HepG2 (cell line): Measurements from ENCODE around the gene PRM3. TPM values are rescaled to one million over a fixed set of nuclear protein-coding genes. Genes with fewer than 3 reads are reported as not detected.

ENCODE experiments used
- CAMTA2 ChIP-seq: sonication (generic); formaldehyde crosslinking; IDR thresholded peaks from 2 replicates; pipeline ENCODE4 v1.4.0; 2020; ENCODE audit warnings: mild to moderate bottlenecking, missing genetic modification reagents, borderline replicate concordance
- DPF2 ChIP-seq: sonication (generic); formaldehyde crosslinking; IDR thresholded peaks from 2 replicates; pipeline ENCODE4 v1.4.0; 2020; ENCODE audit warnings: mild to moderate bottlenecking, low read depth, missing genetic modification reagents, borderline replicate concordance
- DR1 ChIP-seq: sonication (generic); formaldehyde crosslinking; IDR thresholded peaks from 2 replicates; pipeline ENCODE4 v1.8.0; 2021; ENCODE audit warnings: mild to moderate bottlenecking, missing genetic modification reagents, inconsistent platforms
- EZH2 ChIP-seq: conservative IDR thresholded peaks from 2 replicates; pipeline ENCODE4 v1.6.1; 2012; ENCODE audit warnings: mild to moderate bottlenecking, low read depth, low read length, moderate library complexity
- FOSL2 ChIP-seq: sonication (generic); formaldehyde crosslinking; IDR thresholded peaks from 2 replicates; pipeline ENCODE4 v1.4.0; 2020; ENCODE audit warnings: missing genetic modification reagents
- HES4 ChIP-seq: sonication (generic); formaldehyde crosslinking; IDR thresholded peaks from 2 replicates; pipeline ENCODE4 v1.9.0; 2021; ENCODE audit warnings: mild to moderate bottlenecking, missing genetic modification reagents, borderline replicate concordance
- HNRNPK ChIP-seq: fragments of 200-400 bp; formaldehyde crosslinking; IDR thresholded peaks from 2 replicates; pipeline ENCODE4 v1.6.1; 2018; ENCODE audit warnings: low read length, low read depth, moderate library complexity, mild to moderate bottlenecking; ENCODE audit not compliant: poor library complexity, severe bottlenecking
- JUN ChIP-seq: sonication (generic); formaldehyde crosslinking; IDR thresholded peaks from 2 replicates; pipeline ENCODE4 v1.4.0; 2020; ENCODE audit warnings: mild to moderate bottlenecking, missing genetic modification reagents
- KDM2A ChIP-seq: sonication (generic); formaldehyde crosslinking; IDR thresholded peaks from 2 replicates; pipeline ENCODE4 v1.4.0; 2020; ENCODE audit warnings: low read depth, missing genetic modification reagents, borderline replicate concordance
- RBM22 ChIP-seq: fragments of 200-400 bp; formaldehyde crosslinking; optimal IDR thresholded peaks from 2 replicates; pipeline ENCODE3; 2017; ENCODE audit warnings: mild to moderate bottlenecking, low read length, moderate library complexity
- WIZ ChIP-seq: sonication (generic); formaldehyde crosslinking; IDR thresholded peaks from 2 replicates; pipeline ENCODE4 v1.5.1; 2020; ENCODE audit warnings: mild to moderate bottlenecking, missing genetic modification reagents
- ZNF430 ChIP-seq: sonication (generic); formaldehyde crosslinking; IDR thresholded peaks from 2 replicates; pipeline ENCODE4 v1.9.0; 2021; ENCODE audit warnings: mild to moderate bottlenecking, missing genetic modification reagents
- ZNF496 ChIP-seq: sonication (generic); formaldehyde crosslinking; IDR thresholded peaks from 2 replicates; pipeline ENCODE4 v1.8.1; 2023; ENCODE audit warnings: mild to moderate bottlenecking, moderate library complexity, missing genetic modification reagents; ENCODE audit not compliant: insufficient replicate concordance
- ZNF703 ChIP-seq: sonication (generic); formaldehyde crosslinking; IDR thresholded peaks from 2 replicates; pipeline ENCODE4 v1.5.1; 2020; ENCODE audit warnings: missing genetic modification reagents, mild to moderate bottlenecking, moderate library complexity, borderline replicate concordance
- ZNF775 ChIP-seq: sonication (generic); formaldehyde crosslinking; IDR thresholded peaks from 2 replicates; pipeline ENCODE4 v1.4.0; 2020; ENCODE audit warnings: missing genetic modification reagents, mild to moderate bottlenecking, moderate library complexity, borderline replicate concordance
- ZSCAN12 ChIP-seq: sonication (generic); formaldehyde crosslinking; IDR thresholded peaks from 2 replicates; pipeline ENCODE4 v1.9.0; 2021; ENCODE audit warnings: mild to moderate bottlenecking, missing genetic modification reagents
- polyA plus RNA-seq, 8 experiments: library from polyadenylated mRNA; depleted of rRNA in 3 of 8; stranded (reverse) in 7 of 8; unstranded in 1 of 8; fragments of >200 nt; fragmentation: Illumina TruSeq in 4 of 8; extraction: Trizol in 4 of 8; gene quantifications; 2 replicates each; pipeline versions ENCODE4 v1.2.1 to v1.2.3, GENCODE V29; 2011 to 2016; ENCODE audit warnings: low read depth in 4 of 8, missing spikeins in 1 of 8, mixed read lengths in 1 of 8; ENCODE audit not compliant: insufficient read depth in 1 of 8
- total RNA-seq, 5 experiments: library from RNA; depleted of rRNA; stranded (reverse); fragments of >200 nt; fragmentation: Illumina TruSeq; extraction: Trizol; gene quantifications; 2 replicates each; pipeline ENCODE4 v1.2.3, GENCODE V29; 2016; ENCODE audit warnings: low read depth in 1 of 5
- TF ChIP-seq, protein P1 (sequence below), 2 experiments: sonication (generic) in 1 of 2; formaldehyde crosslinking in 1 of 2; IDR thresholded peaks; 2 replicates each; pipeline versions ENCODE4 v1.6.1 to v1.9.0; 2014 to 2022; ENCODE audit warnings: antibody characterized with exemption in 1 of 2, borderline replicate concordance in 1 of 2, inconsistent platforms in 1 of 2, low read depth in 1 of 2, missing genetic modification reagents in 1 of 2
- TF ChIP-seq, protein P2 (sequence below): sonication (generic); formaldehyde crosslinking; IDR thresholded peaks from 2 replicates; pipeline ENCODE4 v1.4.0; 2020; ENCODE audit warnings: mild to moderate bottlenecking, missing genetic modification reagents, borderline replicate concordance

Gene PRM3
- total and polyA plus RNA-seq, 2 of the 13 experiments (the other 11 are each of a cell fraction or from before 2014, with no cell fraction given): not detected

DNA sequence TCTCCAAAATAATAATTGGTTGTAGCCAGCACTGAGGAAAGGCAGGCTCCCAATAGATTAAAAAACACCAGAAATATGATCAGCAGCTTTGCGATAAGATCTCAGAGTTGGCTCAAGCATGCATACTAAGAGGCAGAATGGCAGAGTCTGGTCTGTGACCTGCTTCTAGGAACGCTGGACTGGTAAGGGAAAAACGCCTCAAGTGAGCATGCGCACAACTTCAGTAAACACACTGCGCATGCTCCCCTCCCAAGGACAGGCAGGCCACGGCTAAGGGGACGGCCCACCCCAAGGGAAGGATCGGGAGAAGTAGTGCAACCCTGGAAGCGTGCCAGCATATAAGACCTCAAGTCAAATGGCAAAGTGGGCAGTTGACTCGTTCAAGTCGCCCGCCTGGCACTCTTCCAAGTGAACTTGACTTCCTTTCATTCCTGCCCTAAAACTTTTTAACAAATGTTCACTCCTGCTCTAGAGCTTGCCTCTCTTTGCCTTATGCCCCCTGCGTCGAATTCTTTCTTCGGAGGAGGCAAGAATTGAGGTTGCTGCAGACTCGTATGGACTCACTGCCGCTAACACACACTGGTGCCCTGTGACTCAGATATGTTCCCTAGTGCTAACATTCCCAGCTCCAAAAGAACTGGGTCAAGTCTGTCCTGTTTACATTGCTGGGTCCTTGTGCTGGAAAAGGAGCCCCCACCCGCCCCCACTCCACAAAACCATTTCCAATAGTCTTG is 30.1 kb upstream of the PRM3 start (continued):
- TF ChIP-seq RBM22: no peak
- TF ChIP-seq, protein P1, sequence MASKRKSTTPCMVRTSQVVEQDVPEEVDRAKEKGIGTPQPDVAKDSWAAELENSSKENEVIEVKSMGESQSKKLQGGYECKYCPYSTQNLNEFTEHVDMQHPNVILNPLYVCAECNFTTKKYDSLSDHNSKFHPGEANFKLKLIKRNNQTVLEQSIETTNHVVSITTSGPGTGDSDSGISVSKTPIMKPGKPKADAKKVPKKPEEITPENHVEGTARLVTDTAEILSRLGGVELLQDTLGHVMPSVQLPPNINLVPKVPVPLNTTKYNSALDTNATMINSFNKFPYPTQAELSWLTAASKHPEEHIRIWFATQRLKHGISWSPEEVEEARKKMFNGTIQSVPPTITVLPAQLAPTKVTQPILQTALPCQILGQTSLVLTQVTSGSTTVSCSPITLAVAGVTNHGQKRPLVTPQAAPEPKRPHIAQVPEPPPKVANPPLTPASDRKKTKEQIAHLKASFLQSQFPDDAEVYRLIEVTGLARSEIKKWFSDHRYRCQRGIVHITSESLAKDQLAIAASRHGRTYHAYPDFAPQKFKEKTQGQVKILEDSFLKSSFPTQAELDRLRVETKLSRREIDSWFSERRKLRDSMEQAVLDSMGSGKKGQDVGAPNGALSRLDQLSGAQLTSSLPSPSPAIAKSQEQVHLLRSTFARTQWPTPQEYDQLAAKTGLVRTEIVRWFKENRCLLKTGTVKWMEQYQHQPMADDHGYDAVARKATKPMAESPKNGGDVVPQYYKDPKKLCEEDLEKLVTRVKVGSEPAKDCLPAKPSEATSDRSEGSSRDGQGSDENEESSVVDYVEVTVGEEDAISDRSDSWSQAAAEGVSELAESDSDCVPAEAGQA (IDR thresholded peaks at IDR 0.05; ENCODE audit: low read depth): no peak
- TF ChIP-seq, protein P1 (CRISPR knock-in tag; IDR thresholded peaks at IDR 0.05; ENCODE audit: borderline replicate concordance): no peak
- no peak for TF ChIP-seq DPF2 (CRISPR knock-in tag)
- TF ChIP-seq ZSCAN12: no peak
- peak; percentile 60; the same call in 1 of the 2 replicates for TF ChIP-seq KDM2A (CRISPR knock-in tag)
- TF ChIP-seq ZNF496 (CRISPR knock-in tag): no peak
- no peak for TF ChIP-seq HNRNPK
- TF ChIP-seq FOSL2 (CRISPR knock-in tag): no peak
- TF ChIP-seq ZNF703: no peak
- TF ChIP-seq DR1 (CRISPR knock-in tag): no peak
- no peak for TF ChIP-seq JUN (CRISPR knock-in tag)
- no peak for TF ChIP-seq EZH2
- no peak for TF ChIP-seq CAMTA2 (CRISPR knock-in tag)
- no peak for TF ChIP-seq WIZ
- TF ChIP-seq ZNF775: no peak
- no peak for TF ChIP-seq ZNF430 (CRISPR knock-in tag)
- 0 out of 2 replicates have a peak, but pooled peaks have one; percentile 51 for TF ChIP-seq HES4 (CRISPR knock-in tag)
- TF ChIP-seq, protein P2, sequence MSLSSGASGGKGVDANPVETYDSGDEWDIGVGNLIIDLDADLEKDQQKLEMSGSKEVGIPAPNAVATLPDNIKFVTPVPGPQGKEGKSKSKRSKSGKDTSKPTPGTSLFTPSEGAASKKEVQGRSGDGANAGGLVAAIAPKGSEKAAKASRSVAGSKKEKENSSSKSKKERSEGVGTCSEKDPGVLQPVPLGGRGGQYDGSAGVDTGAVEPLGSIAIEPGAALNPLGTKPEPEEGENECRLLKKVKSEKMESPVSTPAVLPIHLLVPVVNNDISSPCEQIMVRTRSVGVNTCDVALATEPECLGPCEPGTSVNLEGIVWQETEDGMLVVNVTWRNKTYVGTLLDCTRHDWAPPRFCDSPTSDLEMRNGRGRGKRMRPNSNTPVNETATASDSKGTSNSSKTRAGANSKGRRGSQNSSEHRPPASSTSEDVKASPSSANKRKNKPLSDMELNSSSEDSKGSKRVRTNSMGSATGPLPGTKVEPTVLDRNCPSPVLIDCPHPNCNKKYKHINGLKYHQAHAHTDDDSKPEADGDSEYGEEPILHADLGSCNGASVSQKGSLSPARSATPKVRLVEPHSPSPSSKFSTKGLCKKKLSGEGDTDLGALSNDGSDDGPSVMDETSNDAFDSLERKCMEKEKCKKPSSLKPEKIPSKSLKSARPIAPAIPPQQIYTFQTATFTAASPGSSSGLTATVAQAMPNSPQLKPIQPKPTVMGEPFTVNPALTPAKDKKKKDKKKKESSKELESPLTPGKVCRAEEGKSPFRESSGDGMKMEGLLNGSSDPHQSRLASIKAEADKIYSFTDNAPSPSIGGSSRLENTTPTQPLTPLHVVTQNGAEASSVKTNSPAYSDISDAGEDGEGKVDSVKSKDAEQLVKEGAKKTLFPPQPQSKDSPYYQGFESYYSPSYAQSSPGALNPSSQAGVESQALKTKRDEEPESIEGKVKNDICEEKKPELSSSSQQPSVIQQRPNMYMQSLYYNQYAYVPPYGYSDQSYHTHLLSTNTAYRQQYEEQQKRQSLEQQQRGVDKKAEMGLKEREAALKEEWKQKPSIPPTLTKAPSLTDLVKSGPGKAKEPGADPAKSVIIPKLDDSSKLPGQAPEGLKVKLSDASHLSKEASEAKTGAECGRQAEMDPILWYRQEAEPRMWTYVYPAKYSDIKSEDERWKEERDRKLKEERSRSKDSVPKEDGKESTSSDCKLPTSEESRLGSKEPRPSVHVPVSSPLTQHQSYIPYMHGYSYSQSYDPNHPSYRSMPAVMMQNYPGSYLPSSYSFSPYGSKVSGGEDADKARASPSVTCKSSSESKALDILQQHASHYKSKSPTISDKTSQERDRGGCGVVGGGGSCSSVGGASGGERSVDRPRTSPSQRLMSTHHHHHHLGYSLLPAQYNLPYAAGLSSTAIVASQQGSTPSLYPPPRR (CRISPR knock-in tag): no peak
